Measurements from ENCODE around the gene CASZ1.

Gene CASZ1

GRCh38 chr1:10803971-10804820, 7.8 kb upstream of the CASZ1 start:
- DNase-seq (ENCODE audit: extremely low spot score, insufficient read length, low read depth) (no peak), FAIRE-seq (no peak)

DNA sequence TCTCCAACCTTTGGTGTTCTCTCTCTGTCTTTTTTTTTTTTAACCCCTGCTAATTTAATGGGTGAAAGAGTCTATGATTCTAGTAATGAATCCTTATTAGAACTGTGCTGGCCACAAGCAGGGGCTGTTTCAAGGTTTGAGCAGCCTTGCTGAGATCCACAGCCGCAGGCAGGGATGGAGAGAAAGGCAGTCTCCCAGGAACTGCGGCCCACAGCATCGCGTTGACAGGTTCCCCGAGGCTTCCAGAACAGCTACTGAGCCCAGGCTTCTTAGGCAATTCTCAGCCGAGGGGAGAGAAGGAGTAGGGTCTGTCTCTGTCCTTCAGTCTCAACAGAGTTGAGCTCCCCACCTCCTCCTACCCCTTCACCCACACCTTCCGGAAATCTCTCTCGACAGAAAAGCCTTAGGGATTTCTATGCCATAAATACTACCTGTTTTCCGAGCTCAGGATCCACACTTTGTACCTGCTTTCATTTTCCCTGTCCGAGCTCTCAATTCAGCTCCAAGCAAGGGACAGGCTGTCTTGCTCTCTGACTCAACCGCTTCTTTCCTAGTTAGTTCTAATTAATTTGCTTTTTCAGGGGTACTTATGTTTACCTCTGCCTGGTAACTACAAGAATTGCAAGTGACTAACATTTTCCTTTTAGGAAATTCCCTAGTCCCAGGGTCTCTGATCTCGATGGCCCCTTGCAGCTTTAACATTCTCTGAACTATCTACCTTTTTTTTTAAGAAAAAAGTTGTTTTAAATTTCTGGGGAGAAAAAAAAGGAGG, 6.7 kb upstream of the CASZ1 start:
- DNase-seq (ENCODE audit: extremely low spot score, insufficient read length, low read depth), result no peak

DNA sequence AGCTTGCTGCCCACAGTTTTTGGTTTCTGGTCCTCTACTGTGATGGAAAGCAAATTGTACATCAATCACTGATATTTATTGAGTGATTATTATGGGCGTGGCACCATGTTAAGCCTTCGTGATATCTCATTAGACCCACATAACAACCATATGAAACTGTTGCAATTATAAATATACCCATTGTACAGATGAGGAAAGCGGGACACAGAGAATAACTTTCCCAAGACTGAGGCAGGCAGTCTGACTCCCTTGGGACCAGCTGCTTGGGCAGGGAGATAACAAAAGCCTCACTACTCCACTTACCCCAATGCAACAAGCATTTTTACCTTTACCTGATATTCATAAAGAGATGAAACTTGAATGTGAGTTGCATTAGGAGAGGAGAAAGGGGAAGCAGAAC, 4.3 kb upstream of the CASZ1 start:
- FAIRE-seq, result no peak
- DNase-seq (ENCODE audit: extremely low spot score, insufficient read length, low read depth), result no peak

More for the DNA sequence above, 6.7 kb upstream of the CASZ1 start:
- FAIRE-seq, result no peak

DNA sequence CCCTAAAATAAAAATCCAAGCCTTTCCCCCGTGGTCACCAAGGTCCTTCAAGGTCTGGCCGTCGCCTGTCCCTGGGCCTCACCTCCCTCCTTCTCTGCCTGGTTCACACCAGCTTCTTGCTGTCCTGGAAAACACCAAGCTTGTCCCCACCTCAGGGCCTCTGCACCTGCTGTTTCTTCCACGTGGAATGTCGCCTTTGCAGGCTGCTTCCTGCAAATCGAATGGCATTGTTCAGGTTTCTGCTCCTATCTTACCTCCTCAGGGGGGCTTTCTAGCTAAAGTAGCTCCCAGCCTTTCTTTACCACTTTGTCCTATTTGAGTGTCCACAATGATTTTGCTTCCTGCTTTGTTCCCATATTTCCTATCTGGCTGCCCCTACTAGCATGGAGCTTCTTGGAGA, 3.3 kb upstream of the CASZ1 start:
- DNase-seq (ENCODE audit: extremely low spot score, insufficient read length, low read depth), result no peak
- no peak for FAIRE-seq

GRCh38 chr1:10795276-10796021, 997 bp downstream of the CASZ1 start:
- DNase-seq (ENCODE audit: extremely low spot score, insufficient read length, low read depth) (no peak), FAIRE-seq (no peak)

DNA sequence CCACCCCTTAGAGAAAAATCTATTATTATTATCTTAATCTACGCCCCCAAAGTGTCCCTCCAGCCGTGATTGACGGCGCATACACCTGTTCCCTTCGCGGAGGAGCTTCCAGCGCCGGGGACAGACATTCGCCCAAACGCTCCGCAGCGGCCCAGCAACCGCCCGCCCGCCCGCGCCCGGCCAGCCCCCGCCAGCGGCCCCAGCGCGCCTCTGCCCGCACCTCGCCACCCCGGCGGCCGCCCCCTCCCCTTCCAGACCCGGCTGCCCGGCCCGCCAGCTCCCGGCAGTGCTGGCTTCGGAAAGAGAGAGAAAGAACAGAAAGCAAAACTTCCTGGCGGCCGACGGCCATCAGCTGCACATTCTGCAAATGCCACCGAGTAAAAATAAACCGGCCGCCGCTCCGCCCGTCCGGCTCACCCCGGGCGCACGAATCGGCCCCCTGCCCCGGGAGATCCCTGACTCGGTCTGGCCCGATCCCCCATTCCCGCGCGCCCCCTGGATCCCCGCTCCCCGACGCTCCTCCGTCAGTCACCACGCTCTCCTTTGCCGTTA, 1.6 kb downstream of the CASZ1 start:
- FAIRE-seq, result no peak
- no peak for DNase-seq (ENCODE audit: extremely low spot score, insufficient read length, low read depth)

DNA sequence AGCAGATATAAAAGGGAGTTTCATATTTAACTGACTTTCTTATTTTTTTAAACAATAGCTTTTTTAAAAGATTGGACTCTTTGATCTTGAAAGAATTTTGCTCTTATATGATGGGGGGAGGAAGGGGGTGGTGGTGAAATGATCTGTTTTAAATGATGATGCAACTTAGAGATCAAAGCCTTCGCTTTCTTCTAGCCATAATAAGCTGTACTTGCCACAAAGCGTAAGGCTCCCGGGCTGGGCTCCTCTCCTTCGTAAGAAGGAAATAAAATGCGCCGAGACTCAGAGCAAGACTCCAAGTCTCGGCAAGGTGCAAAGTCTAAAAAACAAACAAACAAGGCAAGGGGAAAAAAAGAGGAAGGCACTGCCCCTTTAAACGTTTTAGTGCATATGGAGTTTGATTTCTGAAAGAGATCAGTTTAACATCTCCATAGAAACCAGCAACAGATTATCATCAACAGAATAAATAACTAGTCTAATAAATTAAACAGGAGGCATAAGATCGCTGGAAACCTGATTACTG, 3.3 kb downstream of the CASZ1 start:
- FAIRE-seq (no peak), DNase-seq (ENCODE audit: extremely low spot score, insufficient read length, low read depth) (no peak)

GRCh38 chr1:10791105-10791951, 5.1 kb downstream of the CASZ1 start:
- FAIRE-seq (no peak), DNase-seq (ENCODE audit: extremely low spot score, insufficient read length, low read depth) (no peak)

DNA sequence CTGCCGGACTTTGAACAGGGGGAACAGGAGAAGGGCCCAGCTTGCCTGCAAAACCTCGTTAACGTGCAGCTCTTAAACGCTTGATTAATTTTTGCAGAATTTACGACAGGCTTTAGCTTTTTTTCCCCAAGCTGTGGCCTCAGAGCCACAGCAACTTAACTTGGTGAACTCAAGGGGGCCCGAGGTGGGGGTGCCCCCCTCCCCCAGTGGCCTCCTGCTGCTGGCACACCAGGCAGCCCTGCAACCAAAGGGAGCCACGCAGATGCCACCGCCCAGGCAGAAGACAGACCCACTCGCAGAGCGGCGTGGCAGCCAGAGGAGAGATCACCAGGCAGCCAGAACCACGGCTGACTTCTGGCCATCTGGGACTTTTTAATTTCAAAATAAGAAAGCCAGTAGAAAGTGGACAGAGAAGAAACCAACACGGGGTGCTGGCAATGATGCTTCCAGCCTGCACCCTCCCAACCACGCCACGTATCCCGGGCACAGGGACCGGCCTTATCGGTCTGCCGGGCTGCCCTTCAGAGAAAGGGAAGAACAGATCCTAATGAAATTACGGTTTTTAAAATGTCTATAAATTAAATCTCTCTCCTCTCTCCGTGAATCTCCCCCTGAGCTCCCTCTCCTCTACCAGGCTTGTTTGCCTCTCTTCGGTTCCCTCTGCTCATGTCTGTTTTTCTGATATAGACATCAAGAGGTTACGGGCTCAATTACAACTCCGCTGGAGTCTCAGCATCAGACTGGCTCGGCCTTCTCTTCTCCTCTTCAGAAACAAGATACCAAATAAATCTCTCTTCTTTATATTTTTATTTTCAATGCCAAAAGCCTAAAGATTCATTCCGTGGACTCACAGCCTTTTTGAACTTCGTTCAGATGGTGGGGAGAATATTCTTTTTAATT, 6.4 kb downstream of the CASZ1 start:
- DNase-seq (ENCODE audit: extremely low spot score, insufficient read length, low read depth) (no peak), FAIRE-seq (no peak)

DNA sequence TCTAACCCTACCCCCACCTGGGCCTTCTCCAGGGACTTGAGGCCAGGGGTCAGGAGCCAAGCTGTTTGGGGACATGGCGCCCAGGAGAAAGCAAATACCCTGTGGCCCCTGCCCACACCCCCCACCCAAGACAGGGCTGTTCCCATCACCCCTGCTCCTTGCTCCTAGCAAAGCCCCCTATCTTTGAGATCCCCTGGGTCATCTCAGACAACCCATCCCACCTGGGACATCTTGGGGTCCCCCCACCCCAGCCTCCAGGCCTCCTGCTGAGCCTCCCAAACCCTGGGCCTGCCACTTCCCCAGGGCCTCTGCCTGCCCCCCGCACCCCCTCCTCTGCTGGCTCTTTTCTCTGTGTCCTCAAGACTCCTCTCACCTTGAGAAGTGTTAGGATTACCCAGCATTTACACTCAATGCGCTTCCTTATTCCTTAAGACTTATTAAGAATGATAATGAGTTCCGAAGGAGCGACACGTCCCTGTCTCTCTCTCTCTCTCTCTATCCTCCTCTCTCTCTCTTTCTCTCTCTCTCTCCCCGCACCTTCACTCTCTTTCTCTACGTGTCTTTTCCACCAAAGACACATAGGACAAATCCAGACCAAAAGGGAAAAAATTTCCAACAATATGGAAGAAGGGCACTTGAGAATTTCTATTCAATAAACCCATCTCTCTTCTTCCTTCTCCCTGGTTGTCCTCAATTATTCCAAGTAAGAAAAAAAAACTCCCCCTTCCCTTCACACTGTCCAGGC, 7.2 kb downstream of the CASZ1 start:
- DNase-seq (ENCODE audit: extremely low spot score, insufficient read length, low read depth), result no peak
- no peak for FAIRE-seq

DNA sequence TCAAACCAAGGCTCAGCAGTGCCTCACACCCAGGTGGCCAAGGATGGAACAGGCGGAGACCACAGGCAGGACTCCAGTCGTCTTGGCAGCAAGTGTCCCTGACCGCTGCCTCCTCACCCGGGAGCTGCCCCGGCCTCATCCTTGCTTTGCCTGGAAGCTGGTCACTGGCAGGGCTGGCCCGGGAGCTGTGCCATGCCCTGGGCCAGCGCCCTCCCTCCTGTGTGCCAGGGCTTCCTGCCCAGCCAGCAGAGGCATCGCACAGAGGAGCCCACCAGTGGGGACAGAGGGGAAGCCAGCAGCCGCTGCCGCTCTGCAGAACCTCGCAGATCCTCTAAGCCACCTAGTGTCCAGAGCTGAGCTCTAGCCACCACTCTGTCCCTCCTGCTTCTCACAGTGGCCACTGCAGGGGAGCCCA, 7.8 kb downstream of the CASZ1 start:
- DNase-seq (ENCODE audit: extremely low spot score, insufficient read length, low read depth) (no peak), FAIRE-seq (no peak)

- DNase-seq (ENCODE audit: extremely low spot score, insufficient read length, low read depth), result no peak
- FAIRE-seq, result no peak
Observed at GRCh38 chr1:10787286-10787685, 9.2 kb downstream of the CASZ1 start.

- FAIRE-seq (no peak), DNase-seq (ENCODE audit: extremely low spot score, insufficient read length, low read depth) (no peak)
Observed at GRCh38 chr1:10785728-10786638, 10.5 kb downstream of the CASZ1 start.

- no peak for FAIRE-seq
- no peak for DNase-seq (ENCODE audit: extremely low spot score, insufficient read length, low read depth)
Observed at GRCh38 chr1:10784998-10785727, 11.3 kb downstream of the CASZ1 start.

GRCh38 chr1:10782491-10783244, 13.8 kb downstream of the CASZ1 start:
- DNase-seq (ENCODE audit: extremely low spot score, insufficient read length, low read depth) (no peak), FAIRE-seq (no peak)

Data from GM18507 (cell line).